ENCODE measurements around the gene SESN2. TPM values are rescaled to one million over a fixed set of nuclear protein-coding genes. Genes with fewer than 3 reads are reported as not detected.

The SESN2 gene
- total and polyA plus RNA-seq, 4 experiments from 2014 or later = 3.5 to 7.6 (median 6.1) TPM

DNA sequence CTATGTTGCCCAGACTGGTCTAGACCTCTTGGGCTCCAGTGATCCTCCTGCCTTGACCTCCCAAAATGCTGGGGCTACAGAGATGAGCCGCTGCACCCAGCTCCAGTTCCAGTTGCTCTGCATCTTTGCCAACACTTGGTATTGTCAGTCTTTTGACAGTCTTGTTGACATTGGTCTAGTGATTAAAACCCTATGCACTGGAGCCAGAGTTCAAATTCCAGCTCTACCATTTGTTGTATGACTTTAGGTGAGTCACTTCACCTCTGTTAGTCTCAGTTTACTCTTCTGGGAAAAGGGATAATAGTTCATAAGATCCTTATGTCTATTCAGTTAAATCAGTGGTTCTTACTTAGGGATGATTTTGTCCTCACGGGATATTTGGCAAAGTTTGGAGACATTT lies 36.6 kb downstream of the SESN2 start:
- H3K4me3 Mint-ChIP-seq = no peak overlapping the region
- H3K4me1 Mint-ChIP-seq = no peaks in the 10 kb centered on the region
- no peak for DNase-seq
- POLR2A ChIA-PET (ENCODE audit: partially characterized antibody) = interaction anchor here (0.7 kb wide), 1 partner anchor 10 kb away, joined by 3 read pairs; no protein-coding TSS in a partner anchor
- H3K9me3 Mint-ChIP-seq = peaks cover 0 to 3% (median 0%) of the 10 kb centered on the region in 8 donors
- H3K27ac Mint-ChIP-seq = no peak overlapping the region
- no peaks in the 10 kb centered on the region for H3K9me3 ChIP-seq (ENCODE audit: control insufficient read depth in 1 of 2, low read length in 2 of 2)
- CTCF ChIA-PET (ENCODE audit: partially characterized antibody) = interaction anchor here (1.3 to 1.8 kb wide), 2 partner anchors 23 to 47 kb away, joined by 5 read pairs; no protein-coding TSS in a partner anchor
- no peaks in the 10 kb centered on the region for H3K36me3 ChIP-seq (ENCODE audit: insufficient read depth, low read length)
- intact Hi-C loops (cut with micrococcal nuclease) = no loop called here
- no peaks in the 10 kb centered on the region for H3K4me1 ChIP-seq (ENCODE audit: insufficient read depth, low read length)
- no peak overlapping the region for H3K27ac ChIP-seq (ENCODE audit: low read depth, low read length)
- H3K27me3 ChIP-seq (ENCODE audit: insufficient read depth, low read length) = no peaks in the 10 kb centered on the region
- H3K4me3 ChIP-seq (ENCODE audit: low read length in 2 of 2) = no peak overlapping the region
- H3K36me3 Mint-ChIP-seq = no peaks in the 10 kb centered on the region
- peaks cover 0 to 5% of the 10 kb centered on the region in 2 donors for H3K27me3 Mint-ChIP-seq

GRCh38 chr1:28296401-28297261 lies 37.3 kb downstream of the SESN2 start:
- no peak overlapping the region for H3K4me3 ChIP-seq (ENCODE audit: low read length in 2 of 2)
- POLR2A ChIA-PET (ENCODE audit: partially characterized antibody) = no interaction called here
- intact Hi-C loops (cut with micrococcal nuclease) = no loop called here
- H3K27ac ChIP-seq (ENCODE audit: low read depth, low read length) = no peak overlapping the region
- Mint-ChIP-seq H3K4me3 (no peak overlapping the region), H3K9me3 (peaks cover 0 to 3% (median 0%) of the 10 kb centered on the region in 8 donors), H3K27ac (no peak overlapping the region), H3K4me1 (no peaks in the 10 kb centered on the region), H3K27me3 (peaks cover 0 to 5% of the 10 kb centered on the region in 2 donors), H3K36me3 (no peaks in the 10 kb centered on the region)
- CTCF ChIA-PET (ENCODE audit: partially characterized antibody) = interaction anchor here (1.3 to 1.8 kb wide), 2 partner anchors 24 to 48 kb away, joined by 5 read pairs; no protein-coding TSS in a partner anchor
- no peaks in the 10 kb centered on the region for H3K27me3 ChIP-seq (ENCODE audit: insufficient read depth, low read length)
- no peaks in the 10 kb centered on the region for H3K9me3 ChIP-seq (ENCODE audit: control insufficient read depth in 1 of 2, low read length in 2 of 2)
- no peak for DNase-seq
- no peaks in the 10 kb centered on the region for H3K4me1 ChIP-seq (ENCODE audit: insufficient read depth, low read length)
- no peaks in the 10 kb centered on the region for H3K36me3 ChIP-seq (ENCODE audit: insufficient read depth, low read length)

GRCh38 chr1:28297826-28298225 lies 38.5 kb downstream of the SESN2 start:
- Mint-ChIP-seq H3K4me3 (no peak overlapping the region), H3K9me3 (peaks cover 0 to 3% (median 0%) of the 10 kb centered on the region in 8 donors), H3K36me3 (no peaks in the 10 kb centered on the region), H3K27ac (no peak overlapping the region), H3K4me1 (no peaks in the 10 kb centered on the region), H3K27me3 (peaks cover 0 to 5% of the 10 kb centered on the region in 2 donors)
- H3K27ac ChIP-seq (ENCODE audit: low read depth, low read length) = no peak overlapping the region
- H3K4me3 ChIP-seq (ENCODE audit: low read length in 2 of 2) = no peak overlapping the region
- no peaks in the 10 kb centered on the region for H3K9me3 ChIP-seq (ENCODE audit: control insufficient read depth in 1 of 2, low read length in 2 of 2)
- ChIA-PET POLR2A (ENCODE audit: partially characterized antibody) (no interaction called here), CTCF (ENCODE audit: partially characterized antibody) (interaction anchor here (1.1 kb wide), 1 partner anchor 112 kb away, joined by 3 read pairs; no protein-coding TSS in a partner anchor)
- H3K36me3 ChIP-seq (ENCODE audit: insufficient read depth, low read length) = no peaks in the 10 kb centered on the region
- DNase-seq = no peak
- no peaks in the 10 kb centered on the region for H3K27me3 ChIP-seq (ENCODE audit: insufficient read depth, low read length)
- H3K4me1 ChIP-seq (ENCODE audit: insufficient read depth, low read length) = no peaks in the 10 kb centered on the region
- intact Hi-C loops (cut with micrococcal nuclease) = no loop called here

DNA sequence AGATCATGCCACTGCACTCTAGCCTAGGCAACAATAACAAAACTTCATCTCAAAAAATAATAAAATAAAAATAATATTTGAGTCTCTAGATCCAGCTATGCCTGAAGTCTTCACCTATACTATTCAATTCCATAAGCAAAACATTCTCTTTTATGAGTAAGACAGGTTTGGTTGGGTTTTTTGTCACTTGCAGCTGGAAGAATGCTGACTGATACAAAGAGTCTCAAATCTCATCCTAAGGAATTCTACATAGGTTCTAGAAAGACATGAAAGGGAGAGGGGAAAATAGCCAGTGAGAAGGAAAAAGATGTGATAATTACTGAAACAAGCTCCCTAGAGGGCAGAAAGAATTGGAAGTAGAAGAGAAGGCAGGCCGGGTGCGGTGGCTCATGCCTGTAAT lies 39.1 kb downstream of the SESN2 start:
- no peak overlapping the region for H3K4me3 Mint-ChIP-seq
- Histone ChIP-seq H3K36me3 (ENCODE audit: insufficient read depth, low read length) (no peaks in the 10 kb centered on the region), H3K4me1 (ENCODE audit: insufficient read depth, low read length) (no peaks in the 10 kb centered on the region), H3K27ac (ENCODE audit: low read depth, low read length) (no peak overlapping the region), H3K4me3 (ENCODE audit: low read length in 2 of 2) (no peak overlapping the region), H3K9me3 (ENCODE audit: control insufficient read depth in 1 of 2, low read length in 2 of 2) (no peaks in the 10 kb centered on the region), H3K27me3 (ENCODE audit: insufficient read depth, low read length) (no peaks in the 10 kb centered on the region)
- H3K27me3 Mint-ChIP-seq = peaks cover 0 to 5% of the 10 kb centered on the region in 2 donors
- intact Hi-C loops (cut with micrococcal nuclease) = no loop called here
- no peaks in the 10 kb centered on the region for H3K36me3 Mint-ChIP-seq
- H3K9me3 Mint-ChIP-seq = peaks cover 0 to 3% (median 0%) of the 10 kb centered on the region in 8 donors
- H3K4me1 Mint-ChIP-seq = no peaks in the 10 kb centered on the region
- H3K27ac Mint-ChIP-seq = no peak overlapping the region
- ChIA-PET CTCF (ENCODE audit: partially characterized antibody) (interaction anchor here (1.1 kb wide), 1 partner anchor 112 kb away, joined by 3 read pairs; no protein-coding TSS in a partner anchor), POLR2A (ENCODE audit: partially characterized antibody) (no interaction called here)
- no peak for DNase-seq

- ChIA-PET POLR2A (ENCODE audit: partially characterized antibody) (no interaction called here), CTCF (ENCODE audit: partially characterized antibody) (interaction anchor here (0.8 to 1.3 kb wide), 3 partner anchors 13 to 58 kb away, joined by 3 to 4 read pairs (median 3); no protein-coding TSS in a partner anchor)
Measured at GRCh38 chr1:28301368-28302174, 42.3 kb downstream of the SESN2 start.

GRCh38 chr1:28302247-28302646 lies 42.9 kb downstream of the SESN2 start:
- Mint-ChIP-seq H3K4me3 (no peak overlapping the region), H3K36me3 (no peaks in the 10 kb centered on the region), H3K4me1 (peaks cover 0 to 2% (median 0%) of the 10 kb centered on the region in 4 donors), H3K27me3 (no peaks in the 10 kb centered on the region), H3K27ac (no peak overlapping the region), H3K9me3 (peaks cover 0 to 3% (median 0%) of the 10 kb centered on the region in 8 donors)
- no peak for DNase-seq
- intact Hi-C loops (cut with micrococcal nuclease) = no loop called here
- ChIA-PET CTCF (ENCODE audit: partially characterized antibody) (interaction anchor here (0.8 to 1.1 kb wide), 2 partner anchors 12 to 57 kb away, joined by 3 read pairs; no protein-coding TSS in a partner anchor), POLR2A (ENCODE audit: partially characterized antibody) (no interaction called here)
- Histone ChIP-seq H3K27ac (ENCODE audit: low read depth, low read length) (no peak overlapping the region), H3K9me3 (ENCODE audit: control insufficient read depth in 1 of 2, low read length in 2 of 2) (no peaks in the 10 kb centered on the region), H3K27me3 (ENCODE audit: insufficient read depth, low read length) (no peaks in the 10 kb centered on the region), H3K4me1 (ENCODE audit: insufficient read depth, low read length) (no peaks in the 10 kb centered on the region), H3K36me3 (ENCODE audit: insufficient read depth, low read length) (no peaks in the 10 kb centered on the region), H3K4me3 (ENCODE audit: low read length in 2 of 2) (no peak overlapping the region)

More at GRCh38 chr1:28301368-28302174, 42.3 kb downstream of the SESN2 start:
- Histone ChIP-seq H3K36me3 (ENCODE audit: insufficient read depth, low read length) (no peaks in the 10 kb centered on the region), H3K27me3 (ENCODE audit: insufficient read depth, low read length) (no peaks in the 10 kb centered on the region), H3K4me3 (ENCODE audit: low read length in 2 of 2) (no peak overlapping the region), H3K9me3 (ENCODE audit: control insufficient read depth in 1 of 2, low read length in 2 of 2) (no peaks in the 10 kb centered on the region), H3K27ac (ENCODE audit: low read depth, low read length) (no peak overlapping the region), H3K4me1 (ENCODE audit: insufficient read depth, low read length) (no peaks in the 10 kb centered on the region)
- intact Hi-C loops (cut with micrococcal nuclease) = no loop called here
- Mint-ChIP-seq H3K4me3 (no peak overlapping the region), H3K9me3 (peaks cover 0 to 3% (median 0%) of the 10 kb centered on the region in 8 donors), H3K36me3 (no peaks in the 10 kb centered on the region), H3K27me3 (peaks cover 0 to 3% of the 10 kb centered on the region in 2 donors), H3K4me1 (peaks cover 0 to 2% (median 0%) of the 10 kb centered on the region in 4 donors), H3K27ac (no peak overlapping the region)
- no peak for DNase-seq
